ENCODE results near the gene PPP1R3G.

DNA sequence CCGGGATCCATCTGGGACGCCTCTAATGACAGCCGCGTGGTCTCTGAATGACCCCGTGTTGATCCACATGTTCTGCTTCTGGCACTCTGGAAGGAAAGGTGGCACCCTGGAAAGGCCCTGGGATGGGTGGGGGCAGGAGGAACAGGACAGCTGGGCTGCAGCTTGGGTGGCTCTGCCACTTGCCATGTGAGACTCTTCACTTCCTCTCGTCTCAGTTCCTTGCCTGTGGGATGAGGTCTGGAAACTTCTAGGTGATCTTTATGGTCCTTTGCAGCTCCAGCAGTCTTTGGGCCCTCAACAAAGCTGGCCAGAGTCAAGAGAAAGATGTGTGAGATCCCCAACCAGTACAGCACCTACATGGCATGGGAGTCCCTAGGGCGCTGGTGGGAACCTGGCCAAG is 26.5 kb downstream of the PPP1R3G start:
- TF ChIP-seq GATA2 (IDR thresholded peaks at IDR 0.05; ENCODE audit: low read depth, low read length) (no peak), GATA3 (IDR thresholded peaks at IDR 0.05; ENCODE audit: low read depth, low read length) (no peak)
